Stimulated activated effector memory CD8-positive, alpha-beta T cell treated with anti-CD3 and anti-CD28 coated beads, Interleukin-12 subunit alpha, Interleukin-12 subunit beta, amount 100 ng/mL, for 72 hours (primary cell): ENCODE measurements around the gene POLR3GL.
"Not testable (repeated sequence)": the region's sequence is repeated elsewhere in the genome, so short reads cannot be mapped to it uniquely, and the experiment has no call there.

Source experiments
- ATAC-seq: fragments of 150-1000 bp; cut with Tn5 transposase; 2 replicates; pipeline ENCODE4 v1.10.0; 2021
- DNase-seq, 2 donors: peaks; one replicate each; pipeline ENCODE4 v3.0.0; 2021 to 2022; ENCODE audit warnings: low spot score in 2 of 2
- H3K27ac Mint-ChIP-seq: one replicate; pipeline ENCODE4 v1.8.0; 2022; ENCODE audit warnings: mild to moderate bottlenecking, mixed read lengths
- H3K36me3 Mint-ChIP-seq: one replicate; pipeline ENCODE4 v1.8.0; 2022; ENCODE audit warnings: mild to moderate bottlenecking, mixed read lengths
- H3K4me1 Mint-ChIP-seq: one replicate; pipeline ENCODE4 v1.8.0; 2022; ENCODE audit warnings: mixed read lengths
- H3K4me3 Mint-ChIP-seq: one replicate; pipeline ENCODE4 v1.8.0; 2022; ENCODE audit warnings: mild to moderate bottlenecking, mixed read lengths
- H3K9me3 Mint-ChIP-seq: one replicate; pipeline ENCODE4 v1.8.0; 2022; ENCODE audit warnings: mixed read lengths

Gene POLR3GL

GRCh38 chr1:146001709-146002108 is 37.2 kb downstream of the POLR3GL start:
- no peaks in the 10 kb centered on the region for H3K9me3 Mint-ChIP-seq
- peak; percentile 42 for ATAC-seq
- H3K27ac Mint-ChIP-seq = peak overlapping the region; percentile 97
- no peak for DNase-seq
- peak overlapping the region; percentile 94 for H3K4me3 Mint-ChIP-seq
- H3K4me1 Mint-ChIP-seq = peaks cover 70% of the 10 kb centered on the region
- peaks cover 14% of the 10 kb centered on the region for H3K36me3 Mint-ChIP-seq

- Mint-ChIP-seq H3K4me1 (peaks cover 36% of the 10 kb centered on the region), H3K36me3 (peaks cover 5% of the 10 kb centered on the region), H3K9me3 (no peaks in the 10 kb centered on the region), H3K27ac (peak overlapping the region; percentile 79), H3K4me3 (peak overlapping the region; percentile 22)
- ATAC-seq (no peak), DNase-seq (no peak)
Measured at GRCh38 chr1:146007489-146008133, 43.1 kb downstream of the POLR3GL start.

DNA sequence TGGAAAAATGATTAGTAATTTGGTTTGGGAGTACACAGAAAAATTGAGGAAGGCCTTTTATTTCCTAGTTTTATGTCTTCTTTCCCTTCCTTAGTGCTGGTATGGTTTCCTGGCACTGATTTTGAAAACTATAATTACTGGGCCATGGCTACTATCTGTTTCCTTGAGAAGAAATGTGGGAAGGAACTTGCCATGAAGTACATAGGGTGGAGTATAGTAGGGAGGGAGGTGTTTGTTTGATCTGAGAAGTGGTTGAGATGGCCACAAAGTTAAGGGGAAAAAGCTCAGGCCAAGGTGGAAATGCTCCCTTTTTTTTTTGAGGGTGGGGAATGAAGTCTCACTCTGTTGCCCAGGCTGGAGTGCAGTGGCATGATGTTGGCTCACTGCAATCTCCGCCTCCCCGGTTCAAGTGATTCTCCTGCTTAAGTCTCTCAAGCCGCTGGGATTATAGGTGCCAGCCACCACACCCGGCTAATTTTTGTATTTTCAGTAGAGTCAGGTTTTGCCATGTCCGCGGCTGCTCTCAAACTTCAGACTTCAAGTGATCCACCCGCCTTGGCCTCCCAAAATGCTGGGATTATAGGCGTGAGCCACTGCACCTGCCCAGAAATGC is 45.7 kb downstream of the POLR3GL start:
- no peak overlapping the region for H3K27ac Mint-ChIP-seq
- no peaks in the 10 kb centered on the region for H3K36me3 Mint-ChIP-seq
- peaks cover 30% of the 10 kb centered on the region for H3K4me1 Mint-ChIP-seq
- DNase-seq (no peak), ATAC-seq (no peak)
- no peaks in the 10 kb centered on the region for H3K9me3 Mint-ChIP-seq
- no peak overlapping the region for H3K4me3 Mint-ChIP-seq

- DNase-seq = no peak
- Mint-ChIP-seq H3K36me3 (no peaks in the 10 kb centered on the region), H3K4me1 (peaks cover 6% of the 10 kb centered on the region), H3K4me3 (no peak overlapping the region), H3K27ac (no peak overlapping the region), H3K9me3 (no peaks in the 10 kb centered on the region)
- peak; percentile 74 for ATAC-seq
Measured at GRCh38 chr1:146012703-146013558, 48.4 kb downstream of the POLR3GL start.

GRCh38 chr1:146013559-146013922 is 49.1 kb downstream of the POLR3GL start:
- no peak for DNase-seq
- Mint-ChIP-seq H3K4me3 (no peak overlapping the region), H3K36me3 (no peaks in the 10 kb centered on the region), H3K4me1 (peaks cover 6% of the 10 kb centered on the region), H3K9me3 (no peaks in the 10 kb centered on the region), H3K27ac (no peak overlapping the region)
- ATAC-seq = no peak

GRCh38 chr1:146016891-146017290 is 52.4 kb downstream of the POLR3GL start:
- DNase-seq (no peak), ATAC-seq (no peak)
- Mint-ChIP-seq H3K27ac (no peak overlapping the region), H3K4me1 (peaks cover 16% of the 10 kb centered on the region), H3K9me3 (no peaks in the 10 kb centered on the region), H3K36me3 (no peaks in the 10 kb centered on the region), H3K4me3 (no peak overlapping the region)

GRCh38 chr1:146019231-146020057 is 55.0 kb downstream of the POLR3GL start:
- Mint-ChIP-seq H3K36me3 (no peaks in the 10 kb centered on the region), H3K4me3 (peak overlapping the region; percentile 7), H3K4me1 (peaks cover 10% of the 10 kb centered on the region), H3K27ac (no peak overlapping the region), H3K9me3 (no peaks in the 10 kb centered on the region)
- no peak for DNase-seq
- ATAC-seq = peak; percentile 60

DNA sequence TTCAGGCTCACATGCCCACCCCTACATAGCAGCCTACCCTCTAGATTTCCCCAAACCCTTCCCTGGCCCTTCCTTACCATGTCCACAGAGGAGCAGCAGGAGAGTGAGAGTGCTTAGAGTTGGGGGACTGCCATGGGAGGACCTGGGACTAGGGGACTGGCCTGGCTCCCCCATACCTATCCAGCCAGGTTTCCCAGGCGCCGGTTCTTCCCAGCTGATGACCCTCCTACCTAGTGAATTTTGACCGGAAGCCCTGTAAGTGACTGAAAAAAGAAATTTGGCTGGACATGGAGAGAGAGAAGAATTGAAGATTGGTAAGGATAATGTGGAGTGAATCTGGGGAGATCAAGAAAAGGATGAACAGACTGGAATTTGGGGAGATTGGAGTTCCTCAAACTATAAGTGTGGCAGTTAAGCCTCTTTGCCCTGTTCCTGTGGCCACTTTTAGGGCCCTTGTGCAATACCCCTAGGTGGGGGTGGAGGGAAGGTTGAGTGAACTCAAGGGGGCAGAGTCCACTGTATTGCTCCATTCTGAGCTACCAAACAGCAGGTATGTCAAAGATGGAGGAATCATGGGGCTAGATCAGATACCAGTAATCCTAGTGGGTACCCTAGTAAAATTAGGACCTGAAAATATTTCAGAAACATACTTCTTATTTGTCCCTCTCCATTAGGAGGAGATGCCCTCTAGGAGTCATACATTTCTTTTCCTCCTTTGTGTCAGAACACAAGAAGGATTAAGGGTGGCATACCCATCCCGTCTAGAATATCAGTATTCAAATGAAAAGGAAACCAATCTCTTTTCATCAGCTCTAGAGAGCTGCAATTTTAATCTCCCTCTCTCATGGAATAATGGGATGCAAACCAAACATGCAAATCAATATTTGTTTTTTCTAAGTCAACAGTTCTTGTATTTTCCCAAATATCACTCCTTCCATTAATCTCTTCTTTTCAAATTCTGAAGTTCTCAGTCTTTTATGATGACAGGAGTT is 55.9 kb downstream of the POLR3GL start:
- ATAC-seq = no peak
- Mint-ChIP-seq H3K4me3 (peak overlapping the region; percentile 7), H3K9me3 (no peaks in the 10 kb centered on the region), H3K27ac (no peak overlapping the region), H3K36me3 (no peaks in the 10 kb centered on the region), H3K4me1 (peaks cover 10% of the 10 kb centered on the region)
- no peak for DNase-seq

- H3K9me3 Mint-ChIP-seq = no peaks in the 10 kb centered on the region
- H3K4me1 Mint-ChIP-seq = peaks cover 10% of the 10 kb centered on the region
- no peak overlapping the region for H3K27ac Mint-ChIP-seq
- no peak for DNase-seq
- no peak overlapping the region for H3K4me3 Mint-ChIP-seq
- ATAC-seq = no peak
- H3K36me3 Mint-ChIP-seq = no peaks in the 10 kb centered on the region
Measured at GRCh38 chr1:146021050-146021445, 56.6 kb downstream of the POLR3GL start.

DNA sequence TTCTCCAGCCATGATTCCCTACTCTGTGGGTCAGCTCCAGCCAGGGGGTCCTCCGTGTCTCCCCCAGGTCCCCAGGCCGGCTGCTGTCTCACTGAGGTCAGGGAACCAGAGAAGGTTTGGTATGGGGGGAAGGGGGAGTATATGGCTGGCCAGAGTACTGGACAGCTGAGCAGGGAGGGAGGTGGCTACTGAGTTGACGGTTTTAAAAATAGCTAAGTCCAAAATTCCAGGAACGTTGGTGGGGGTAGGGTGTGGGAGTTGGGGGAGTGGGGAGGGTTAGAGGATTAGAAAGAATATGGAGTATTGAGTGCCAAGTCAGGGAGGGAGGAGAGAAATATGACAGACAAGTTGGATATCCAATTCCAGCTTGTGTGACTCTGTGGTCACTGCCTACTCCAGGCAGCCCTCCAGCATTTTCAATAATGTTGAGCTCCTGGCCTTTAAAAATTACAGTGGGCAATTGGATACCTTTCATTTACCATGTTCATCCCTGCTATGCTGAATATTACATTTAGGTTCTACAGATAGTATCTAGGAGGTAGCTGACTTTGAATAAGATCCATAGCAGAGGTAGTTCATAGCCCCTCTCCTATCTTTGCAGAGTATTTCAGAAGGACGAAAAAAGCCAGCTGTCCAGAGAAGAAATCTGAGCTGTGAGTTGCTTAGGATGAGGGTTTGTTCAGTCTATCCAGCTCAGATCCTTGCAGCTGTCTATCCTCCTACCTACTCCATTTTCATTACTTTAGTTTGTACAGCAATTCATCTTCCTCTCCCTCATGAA is 57.3 kb downstream of the POLR3GL start, which contains the start of gene HJV:
Gene HJV (minus strand): TSS at position 114 of the 781 bp plus-strand sequence. CDS start 1,504 bp downstream, outside the sequence.
- H3K36me3 Mint-ChIP-seq = no peaks in the 10 kb centered on the region
- H3K27ac Mint-ChIP-seq = no peak within 1 kb of the TSS
- peaks cover 10% of the 10 kb centered on the region for H3K4me1 Mint-ChIP-seq
- no peak for DNase-seq
- ATAC-seq = no peak
- H3K4me3 Mint-ChIP-seq = no peak within 1 kb of the TSS
- H3K9me3 Mint-ChIP-seq = no peaks in the 10 kb centered on the region

DNA sequence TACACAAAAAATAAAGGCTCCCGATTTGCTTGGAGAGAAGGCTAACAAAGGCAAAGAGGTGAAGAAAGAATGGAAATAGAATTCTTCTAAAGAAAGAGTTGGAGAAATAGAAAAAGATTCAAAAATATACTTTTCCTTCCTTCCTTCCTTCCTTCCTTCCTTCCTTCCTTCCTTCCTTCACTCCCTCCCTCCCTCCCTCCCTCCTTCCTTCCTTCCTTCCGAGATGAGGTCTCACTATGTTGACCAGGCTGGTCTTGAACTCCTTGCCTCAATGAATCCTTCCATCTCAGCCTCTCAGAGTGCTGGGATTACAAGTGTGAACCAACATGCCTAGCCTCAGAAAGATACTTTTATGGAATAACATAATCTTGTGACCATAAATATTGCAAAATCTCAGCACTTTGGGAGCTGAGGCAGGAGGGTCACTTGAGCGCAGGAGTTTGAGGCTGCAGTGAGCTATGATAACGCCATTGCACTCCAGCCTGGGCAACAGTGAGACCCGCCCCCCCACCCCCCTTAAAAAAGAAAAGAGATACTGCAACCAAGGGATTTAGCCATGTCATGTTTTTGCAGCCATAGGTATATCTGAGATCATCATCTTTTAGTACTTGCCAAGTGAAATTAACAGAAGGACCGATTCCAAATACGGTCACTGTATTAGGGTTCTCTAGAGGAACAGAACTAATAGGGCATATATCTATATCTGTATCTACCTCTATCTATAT is 58.1 kb downstream of the POLR3GL start:
- no peak for ATAC-seq
- Mint-ChIP-seq H3K9me3 (no peaks in the 10 kb centered on the region), H3K36me3 (no peaks in the 10 kb centered on the region)

DNA sequence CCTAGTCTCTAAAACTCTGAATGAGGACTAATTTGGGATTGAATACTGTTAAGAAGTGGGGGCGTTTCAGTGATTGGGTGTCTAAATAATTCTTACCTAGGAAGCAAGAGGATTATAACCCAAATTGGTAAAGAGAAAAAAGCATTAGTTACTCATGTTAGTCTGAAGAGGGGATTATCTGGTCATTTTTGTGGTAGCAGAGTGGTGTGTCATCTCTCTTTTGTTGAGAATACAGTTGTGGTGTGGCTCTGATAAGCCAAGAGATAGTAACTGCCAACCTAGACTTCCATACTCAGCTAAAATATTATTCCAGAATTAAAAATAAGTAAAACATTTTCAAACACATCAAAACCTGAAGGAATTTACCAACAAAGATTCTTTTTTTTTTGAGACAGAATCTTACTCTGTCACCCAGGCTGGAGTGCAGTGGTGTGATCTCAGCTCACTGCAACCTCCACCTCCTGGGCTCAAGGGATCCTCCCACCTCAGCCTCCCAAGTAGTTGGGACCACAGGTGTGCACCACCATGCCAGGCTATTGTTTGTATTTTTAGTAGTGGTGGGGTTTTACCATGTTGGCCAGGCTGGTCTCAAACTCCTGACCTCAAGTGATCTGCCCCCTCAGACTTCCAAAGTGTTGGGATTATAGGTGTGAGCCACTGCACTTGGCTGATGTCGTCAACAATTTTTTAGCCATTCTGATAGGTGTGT is 61.5 kb downstream of the POLR3GL start:
- DNase-seq, H3K36me3 Mint-ChIP-seq, ATAC-seq, H3K4me3 Mint-ChIP-seq, H3K4me1 Mint-ChIP-seq, H3K27ac Mint-ChIP-seq, H3K9me3 Mint-ChIP-seq: not testable (repeated sequence)

More for the DNA sequence above, 58.1 kb downstream of the POLR3GL start:
- DNase-seq = no peak
- H3K4me3 Mint-ChIP-seq = no peak overlapping the region
- H3K27ac Mint-ChIP-seq = no peak overlapping the region
- H3K4me1 Mint-ChIP-seq = peaks cover 10% of the 10 kb centered on the region
